ENCODE measurements around the gene CEP19. TPM values are rescaled to one million over a fixed set of nuclear protein-coding genes. Genes with fewer than 3 reads are reported as not detected.

Gene CEP19
- total RNA-seq, 1 donor from 2014 or later: 4.5 TPM

DNA sequence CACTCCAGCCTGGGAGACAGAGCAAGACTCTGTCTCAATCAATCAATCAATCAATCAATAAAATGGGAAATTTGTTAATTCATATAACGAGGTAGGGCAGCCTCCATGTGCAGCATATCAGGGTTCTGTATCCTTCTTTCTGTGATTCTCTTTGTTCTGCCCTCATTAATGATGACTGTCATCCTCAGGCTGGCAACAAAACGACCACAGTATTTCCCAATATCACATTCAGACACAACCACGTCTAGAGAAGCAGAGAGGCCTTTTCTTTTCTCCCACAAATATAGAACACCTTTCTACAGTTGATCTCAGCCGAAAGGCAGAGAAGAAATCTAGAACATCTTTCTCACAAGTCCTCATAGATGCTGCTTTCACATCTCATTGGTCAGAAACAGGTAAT, 11.2 kb downstream of the CEP19 start:
- Mint-ChIP-seq H3K9me3 (no peaks in the 10 kb centered on the region), H3K27ac (no peak overlapping the region), H3K27me3 (no peaks in the 10 kb centered on the region), H3K36me3 (no peaks in the 10 kb centered on the region), H3K4me1 (ENCODE audit: unreplicated experiment) (no peaks in the 10 kb centered on the region), H3K4me3 (no peak overlapping the region)
- TF ChIP-seq, protein P1, sequence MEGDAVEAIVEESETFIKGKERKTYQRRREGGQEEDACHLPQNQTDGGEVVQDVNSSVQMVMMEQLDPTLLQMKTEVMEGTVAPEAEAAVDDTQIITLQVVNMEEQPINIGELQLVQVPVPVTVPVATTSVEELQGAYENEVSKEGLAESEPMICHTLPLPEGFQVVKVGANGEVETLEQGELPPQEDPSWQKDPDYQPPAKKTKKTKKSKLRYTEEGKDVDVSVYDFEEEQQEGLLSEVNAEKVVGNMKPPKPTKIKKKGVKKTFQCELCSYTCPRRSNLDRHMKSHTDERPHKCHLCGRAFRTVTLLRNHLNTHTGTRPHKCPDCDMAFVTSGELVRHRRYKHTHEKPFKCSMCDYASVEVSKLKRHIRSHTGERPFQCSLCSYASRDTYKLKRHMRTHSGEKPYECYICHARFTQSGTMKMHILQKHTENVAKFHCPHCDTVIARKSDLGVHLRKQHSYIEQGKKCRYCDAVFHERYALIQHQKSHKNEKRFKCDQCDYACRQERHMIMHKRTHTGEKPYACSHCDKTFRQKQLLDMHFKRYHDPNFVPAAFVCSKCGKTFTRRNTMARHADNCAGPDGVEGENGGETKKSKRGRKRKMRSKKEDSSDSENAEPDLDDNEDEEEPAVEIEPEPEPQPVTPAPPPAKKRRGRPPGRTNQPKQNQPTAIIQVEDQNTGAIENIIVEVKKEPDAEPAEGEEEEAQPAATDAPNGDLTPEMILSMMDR (conservative IDR thresholded peaks at IDR 0.05): no peak
- no peak for DNase-seq (ENCODE audit: extremely low spot score, unreplicated experiment)

DNA sequence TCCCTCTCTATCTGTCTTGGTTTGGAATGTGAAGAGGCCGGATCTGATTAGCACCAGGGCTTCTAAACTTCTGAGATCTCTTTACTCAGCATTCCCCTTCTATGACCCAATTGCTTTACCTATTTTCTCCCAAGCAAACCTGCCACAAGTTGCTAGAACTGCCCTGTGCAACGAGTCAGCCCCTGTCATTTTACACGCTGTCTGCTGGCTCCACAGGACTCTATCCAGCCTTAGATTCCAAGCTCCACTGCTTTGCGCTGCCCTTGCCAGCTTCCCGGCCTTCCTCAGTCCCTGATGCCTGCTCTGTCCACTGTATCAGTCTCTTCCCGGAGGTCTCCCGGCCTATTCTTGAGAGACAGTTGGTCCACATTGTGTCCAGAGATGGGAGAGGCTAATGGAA, 12.3 kb downstream of the CEP19 start:
- Mint-ChIP-seq H3K36me3 (no peaks in the 10 kb centered on the region), H3K27me3 (no peaks in the 10 kb centered on the region), H3K27ac (no peak overlapping the region), H3K9me3 (no peaks in the 10 kb centered on the region), H3K4me3 (no peak overlapping the region), H3K4me1 (ENCODE audit: unreplicated experiment) (no peaks in the 10 kb centered on the region)
- DNase-seq (ENCODE audit: extremely low spot score, unreplicated experiment): no peak
- TF ChIP-seq, protein P1 (conservative IDR thresholded peaks at IDR 0.05): no peak

DNA sequence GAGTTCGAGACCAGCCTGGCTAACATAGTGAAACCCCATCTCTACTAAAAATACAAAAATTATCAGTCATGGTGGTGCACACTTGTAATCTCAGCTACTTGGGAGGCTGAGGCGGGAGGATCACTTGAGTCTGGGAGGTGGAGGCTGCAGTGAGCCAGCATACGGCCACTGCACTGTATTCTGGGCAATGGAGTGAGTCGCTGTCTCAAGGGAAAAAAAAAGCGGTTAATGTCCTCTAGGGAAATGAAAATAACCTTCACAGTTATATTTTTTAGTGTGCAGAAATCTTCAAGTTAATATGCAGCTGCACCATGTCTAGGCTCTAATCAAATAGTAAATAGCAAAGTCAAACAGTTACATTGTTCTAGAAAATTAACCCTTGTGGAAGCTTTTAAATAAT, 14.8 kb downstream of the CEP19 start:
- H3K27me3 Mint-ChIP-seq: no peaks in the 10 kb centered on the region
- no peak for DNase-seq (ENCODE audit: extremely low spot score, unreplicated experiment)
- no peak overlapping the region for H3K27ac Mint-ChIP-seq
- H3K9me3 Mint-ChIP-seq: no peaks in the 10 kb centered on the region
- no peak overlapping the region for H3K4me3 Mint-ChIP-seq
- H3K4me1 Mint-ChIP-seq (ENCODE audit: unreplicated experiment): no peaks in the 10 kb centered on the region
- H3K36me3 Mint-ChIP-seq: no peaks in the 10 kb centered on the region
- TF ChIP-seq, protein P1 (conservative IDR thresholded peaks at IDR 0.05): no peak

DNA sequence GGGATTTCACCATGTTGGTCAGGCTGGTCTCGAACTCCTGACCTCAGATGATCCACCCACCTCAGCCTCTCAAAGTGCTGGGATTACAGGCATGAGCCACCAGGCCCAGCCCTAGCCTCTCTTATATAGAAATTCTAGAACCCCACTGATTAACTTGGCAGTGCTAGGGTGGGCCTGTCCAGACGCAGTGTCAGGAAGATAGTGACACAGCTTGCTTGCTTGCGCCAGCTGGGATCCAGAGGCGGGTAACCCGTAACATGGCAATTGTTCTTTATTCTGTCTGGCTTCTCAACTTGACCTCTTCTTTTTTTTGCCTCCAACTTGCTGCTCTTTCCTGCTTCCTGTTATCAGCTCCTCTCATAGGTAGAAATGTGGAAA, 16.2 kb downstream of the CEP19 start:
- no peaks in the 10 kb centered on the region for H3K9me3 Mint-ChIP-seq
- TF ChIP-seq, protein P1 (conservative IDR thresholded peaks at IDR 0.05): no peak
- no peak overlapping the region for H3K4me3 Mint-ChIP-seq
- no peak for DNase-seq (ENCODE audit: extremely low spot score, unreplicated experiment)
- no peaks in the 10 kb centered on the region for H3K4me1 Mint-ChIP-seq (ENCODE audit: unreplicated experiment)
- no peaks in the 10 kb centered on the region for H3K36me3 Mint-ChIP-seq
- no peak overlapping the region for H3K27ac Mint-ChIP-seq
- H3K27me3 Mint-ChIP-seq: peaks cover 4% of the 10 kb centered on the region

DNA sequence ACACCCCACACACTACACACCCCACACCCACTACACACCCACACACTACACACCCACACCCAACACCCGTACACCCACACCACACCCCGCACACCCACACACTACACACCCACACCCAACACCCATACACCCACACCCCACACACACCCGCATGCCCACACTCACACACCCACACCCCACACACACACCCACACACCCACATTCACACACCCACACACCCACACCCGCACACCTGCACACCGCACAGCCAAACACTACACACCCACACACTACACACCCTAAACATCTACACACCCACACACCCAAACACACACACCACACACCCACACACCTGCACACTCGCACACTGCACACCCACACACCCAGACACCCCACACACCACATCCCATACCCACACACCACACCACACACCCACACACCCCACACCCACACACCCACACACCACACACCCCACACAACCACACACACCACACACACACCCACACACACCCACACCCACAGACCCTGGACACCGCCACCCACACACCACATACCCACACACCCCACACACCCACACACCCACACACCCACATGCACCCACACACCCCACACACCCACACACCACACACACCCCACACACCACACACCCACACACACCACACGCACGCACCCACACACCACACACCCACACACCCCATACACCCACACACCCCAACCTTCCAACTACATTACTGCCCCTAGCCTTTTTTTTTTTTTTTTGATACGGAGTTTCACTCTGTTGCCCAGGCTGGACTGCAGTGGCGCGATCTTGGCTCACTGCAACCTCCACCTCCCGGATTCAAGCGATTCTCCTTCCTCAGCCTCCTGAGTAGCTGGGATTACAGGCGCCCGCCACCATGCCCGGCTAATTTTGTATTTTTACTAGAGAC, 16.9 kb downstream of the CEP19 start:
- DNase-seq (ENCODE audit: extremely low spot score, unreplicated experiment): no peak
- Mint-ChIP-seq H3K36me3 (no peaks in the 10 kb centered on the region), H3K27ac (no peak overlapping the region), H3K4me1 (ENCODE audit: unreplicated experiment) (no peaks in the 10 kb centered on the region), H3K9me3 (no peaks in the 10 kb centered on the region), H3K4me3 (no peak overlapping the region), H3K27me3 (peaks cover 4% of the 10 kb centered on the region)
- TF ChIP-seq, protein P1 (conservative IDR thresholded peaks at IDR 0.05): no peak
